PFSK-1 (cell line): Measurements from ENCODE around the gene SCARB1.

ENCODE experiments used
- POLR2AphosphoS5 ChIP-seq: IDR thresholded peaks from 2 replicates; pipeline ENCODE4 v1.6.1; 2012; ENCODE audit warnings: low read depth, mild to moderate bottlenecking, control low read depth, low read length, moderate library complexity
- REST ChIP-seq, 2 experiments: IDR thresholded peaks; 2 replicates each; pipeline versions ENCODE4 v1.6.1 to v1.8.0; 2011 to 2012; ENCODE audit warnings: low read depth in 2 of 2, low read length in 2 of 2, control low read depth in 1 of 2, inconsistent platforms in 1 of 2, mild to moderate bottlenecking in 1 of 2, moderate library complexity in 1 of 2; ENCODE audit not compliant: insufficient read depth in 1 of 2
- SIN3A ChIP-seq: IDR thresholded peaks from 2 replicates; pipeline ENCODE4 v1.6.1; 2012; ENCODE audit warnings: mild to moderate bottlenecking, low read length, moderate library complexity, borderline replicate concordance; ENCODE audit not compliant: insufficient read depth

- no peak for TF ChIP-seq SIN3A
- TF ChIP-seq POLR2AphosphoS5, result no peak
- no peak for TF ChIP-seq REST (IDR thresholded peaks at IDR 0.05; ENCODE audit: insufficient read depth in 1 of 2, low read depth in 2 of 2, low read length in 2 of 2)
Observed at GRCh38 chr12:124822218-124822617, 41.4 kb downstream of the SCARB1 start.
